AG09309 (cell line): ENCODE measurements around the gene AMPD3.

Source experiments
- DNase-seq: peaks from one replicate; pipeline ENCODE4 v3.0.0-alpha.2; 2010; ENCODE audit warnings: low read depth
- H3K4me3 ChIP-seq: 2 replicates; pipeline ENCODE4 v1.5.1; 2011; ENCODE audit warnings: mild to moderate bottlenecking, low read depth, low read length, moderate library complexity; ENCODE audit not compliant: control insufficient read depth
- CTCF ChIP-seq: IDR thresholded peaks from 2 replicates; pipeline ENCODE4 v1.5.1; 2011; ENCODE audit warnings: mild to moderate bottlenecking, low read depth, low read length, inconsistent platforms; ENCODE audit not compliant: insufficient read depth, control insufficient read depth; ENCODE audit errors: missing control alignments

AMPD3 gene

GRCh38 chr11:10480026-10480425 lies 25.0 kb downstream of the AMPD3 start:
- no peak for DNase-seq
- no peak overlapping the region for H3K4me3 ChIP-seq
- no peak for TF ChIP-seq CTCF

DNA sequence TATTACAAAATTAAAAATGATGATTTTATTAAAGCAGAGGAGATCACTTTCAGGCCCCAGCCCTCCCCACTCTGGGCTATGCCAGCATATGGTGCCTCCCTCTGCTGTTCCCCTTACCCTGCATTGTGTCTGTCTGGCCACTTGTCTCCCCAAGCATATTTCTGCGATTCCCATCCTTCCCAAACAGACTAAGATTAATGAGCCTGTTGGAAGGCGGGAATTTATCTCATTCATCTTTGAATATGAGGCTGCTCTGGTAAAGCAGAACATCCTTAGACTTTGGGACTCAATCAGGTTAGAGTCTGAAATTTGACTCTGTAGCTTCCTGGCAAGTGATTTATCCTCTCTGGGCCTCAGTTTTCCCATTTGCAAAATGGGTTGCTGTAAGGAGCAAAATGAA lies 25.7 kb downstream of the AMPD3 start:
- H3K4me3 ChIP-seq, result no peak overlapping the region
- TF ChIP-seq CTCF, result no peak
- DNase-seq, result no peak

DNA sequence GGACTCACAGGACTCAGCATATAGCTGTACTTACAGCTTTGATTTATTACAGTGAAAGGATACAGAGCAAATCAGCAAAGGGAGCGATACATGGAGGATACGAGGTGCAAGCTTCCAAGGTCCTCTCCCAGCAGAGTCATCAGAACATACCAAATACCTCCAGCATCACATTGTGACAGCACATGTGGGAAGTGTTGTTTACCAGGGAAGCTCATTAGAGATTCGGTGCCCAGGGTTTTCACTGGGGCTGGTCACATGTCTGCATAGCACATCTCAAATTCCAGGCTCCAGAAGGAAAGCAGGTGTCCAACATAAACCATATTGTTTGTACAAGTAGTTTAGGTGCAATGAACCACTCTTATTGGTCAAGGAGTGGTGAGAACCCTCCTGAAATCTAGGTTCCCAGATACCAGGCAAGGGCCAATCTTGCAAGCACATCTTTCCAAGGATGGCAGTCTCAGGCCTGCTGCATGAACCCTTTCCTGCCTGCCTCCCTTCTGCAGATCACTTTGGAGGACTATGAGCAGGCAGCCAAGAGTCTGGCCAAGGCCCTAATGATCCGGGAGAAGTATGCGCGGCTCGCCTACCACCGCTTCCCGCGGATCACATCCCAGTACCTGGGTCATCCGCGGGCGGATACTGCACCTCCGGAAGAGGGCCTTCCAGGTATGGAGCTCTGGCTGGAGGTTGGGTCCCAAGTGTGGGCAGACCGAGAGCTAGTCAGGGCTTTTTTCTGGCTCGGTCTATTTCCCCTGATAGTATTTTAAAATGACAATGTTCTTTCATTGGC lies 26.7 kb downstream of the AMPD3 start:
- DNase-seq, result no peak
- TF ChIP-seq CTCF, result no peak
- no peak overlapping the region for H3K4me3 ChIP-seq

GRCh38 chr11:10483174-10483573 lies 28.1 kb downstream of the AMPD3 start:
- H3K4me3 ChIP-seq, result no peak overlapping the region
- DNase-seq, result no peak
- TF ChIP-seq CTCF, result no peak

DNA sequence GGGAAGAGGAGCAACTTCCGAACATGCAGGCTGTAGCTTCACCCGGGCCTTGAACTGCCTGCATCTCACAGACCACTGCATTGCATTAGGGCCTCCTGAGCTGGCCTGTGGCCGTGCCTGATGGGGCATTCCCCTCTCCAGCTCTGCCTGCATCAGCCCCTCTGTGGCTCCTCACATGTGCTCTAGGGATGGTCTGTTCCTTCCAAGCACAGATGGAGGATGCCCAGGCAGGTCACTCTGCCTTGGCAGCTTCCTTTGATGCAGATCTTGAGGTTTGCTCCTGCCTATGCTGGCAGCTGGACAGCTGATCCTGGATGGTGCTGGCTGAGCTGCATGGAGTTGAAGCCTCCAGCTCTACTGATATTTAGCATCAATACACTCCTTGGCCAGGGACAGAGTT lies 28.5 kb downstream of the AMPD3 start:
- no peak for DNase-seq
- H3K4me3 ChIP-seq, result no peak overlapping the region
- TF ChIP-seq CTCF, result no peak

GRCh38 chr11:10484461-10485180 lies 29.6 kb downstream of the AMPD3 start:
- no peak for DNase-seq
- H3K4me3 ChIP-seq, result no peak overlapping the region
- TF ChIP-seq CTCF, result no peak
